GM12878 (cell line): ENCODE data around the gene LRRC26. TPM values are rescaled to one million over a fixed set of nuclear protein-coding genes. Genes with fewer than 3 reads are reported as not detected.

Source experiments
- ATAC-seq: fragments of 200-7000 bp; cut with Tn5 transposase; 3 replicates; pipeline ENCODE4 v1.9.1; 2020; ENCODE audit warnings: mild to moderate bottlenecking, moderate library complexity
- BruUV-seq: library from RNA; stranded (reverse); fragments of 400-500 nt; replicated peaks from 2 replicates; lab custom pipeline; 2021; lab: Mats Ljungman, UMichigan
- CTCF ChIA-PET: fragments of 300-600 bp; sonication (Branson Sonifier 250); formaldehyde crosslinking; extraction: SDS; loops from one replicate; lab custom pipeline; 2021; ENCODE audit warnings: inconsistent platforms; lab: Yijun Ruan, JAX
- POLR2A ChIA-PET: fragments of 350-600 bp; formaldehyde crosslinking; extraction: SDS; loops from one replicate; lab custom pipeline; 2021; ENCODE audit warnings: inconsistent platforms; lab: Charles Lee
- RAD21 ChIA-PET: fragments of 300-600 bp; sonication (Branson Sonifier 250); formaldehyde crosslinking; loops from one replicate; lab custom pipeline; 2023; ENCODE audit warnings: antibody characterized with exemption; ENCODE audit not compliant: unreplicated experiment; lab: Charles Lee
- SMC1A ChIA-PET: fragments of 300-600 bp; sonication (Branson Sonifier 250); formaldehyde crosslinking; loops from one replicate; lab custom pipeline; 2023; ENCODE audit not compliant: unreplicated experiment, uncharacterized antibody; lab: Charles Lee
- DNase-seq: peaks from one replicate; pipeline ENCODE4 v3.0.0-alpha.2; 2011; ENCODE audit warnings: low read depth, low spot score
- FAIRE-seq: peaks from 3 replicates; lab custom pipeline; 2011; peaks lifted over from hg19 to GRCh38; lab: Jason Lieb, UNC
- H2AFZ ChIP-seq: 2 replicates; pipeline ENCODE4 v1.6.0; 2011; ENCODE audit warnings: low read depth, low read length, control low read depth; ENCODE audit not compliant: control insufficient read depth
- H3K27ac ChIP-seq: 2 replicates; pipeline ENCODE4 v1.5.1; 2011; ENCODE audit warnings: control low read depth; ENCODE audit not compliant: control insufficient read depth, insufficient read depth
- H3K27me3 ChIP-seq, 2 experiments: replicated peaks in 1 of 2; 2 replicates each; pipeline versions ENCODE4 v1.6.0 to v1.6.1; 2011; ENCODE audit warnings: low read length in 1 of 2; ENCODE audit not compliant: control insufficient read depth in 2 of 2, insufficient read depth in 2 of 2
- H3K36me3 ChIP-seq, 2 experiments: 2 replicates each; pipeline ENCODE4 v1.5.1; 2011; ENCODE audit warnings: low read length in 1 of 2; ENCODE audit not compliant: control insufficient read depth in 2 of 2, insufficient read depth in 2 of 2
- H3K4me1 ChIP-seq: 2 replicates; pipeline ENCODE4 v1.6.1; 2011; ENCODE audit warnings: mild to moderate bottlenecking, low read length, moderate library complexity, mixed read lengths; ENCODE audit not compliant: control insufficient read depth, insufficient read depth
- H3K4me2 ChIP-seq: 2 replicates; pipeline ENCODE4 v1.6.0; 2011; ENCODE audit warnings: control low read depth; ENCODE audit not compliant: control insufficient read depth, insufficient read depth
- H3K4me3 ChIP-seq: fragments of 200-600 bp; sonication (generic); 2 replicates; pipeline ENCODE4 v1.5.1; 2016
- H3K79me2 ChIP-seq: 2 replicates; pipeline ENCODE4 v1.6.0; 2011; ENCODE audit warnings: low read length; ENCODE audit not compliant: control insufficient read depth, insufficient read depth
- H3K9ac ChIP-seq: 2 replicates; pipeline ENCODE4 v1.8.0; 2011; ENCODE audit warnings: low read length, control low read depth, mixed read lengths; ENCODE audit not compliant: control insufficient read depth, insufficient read depth
- H3K9me3 ChIP-seq: replicated peaks from 3 replicates; pipeline ENCODE4 v1.5.1; 2011; ENCODE audit warnings: mild to moderate bottlenecking, low read length; ENCODE audit not compliant: control insufficient read depth, insufficient read depth
- H4K20me1 ChIP-seq: 2 replicates; pipeline ENCODE4 v1.6.0; 2011; ENCODE audit not compliant: control insufficient read depth, insufficient read depth
- CREM ChIP-seq: IDR thresholded peaks from 2 replicates; pipeline ENCODE4 v1.6.1; 2014; ENCODE audit warnings: antibody characterized with exemption, low read depth
- WGBS: methylation state at CpG from one replicate; pipeline ENCODE4 v1.1.6; 2016; ENCODE audit warnings: low lambda C conversion rate; ENCODE audit not compliant: insufficient replicate concordance, insufficient coverage; ENCODE audit errors: missing lambda C conversion rate; 5-methylcytosine and 5-hydroxymethylcytosine counted together
- in situ Hi-C: fragments of 300-500 bp; cut with MboI; formaldehyde crosslinking; loops from 9 replicates; pipeline ENCODE4 v1.14.3; 2018; ENCODE audit warnings: mixed read lengths
- intact Hi-C: fragments of 100-400 bp; cut with micrococcal nuclease; formaldehyde crosslinking; loops from one replicate; pipeline ENCODE4 v1.14.2; 2022; ENCODE audit not compliant: unreplicated experiment
- polyA plus RNA-seq, 11 experiments: library from polyadenylated mRNA; depleted of rRNA in 4 of 11; unstranded in 6 of 11; stranded (reverse) in 5 of 11; fragments of >200 nt; fragmentation: Nextera tagmentation in 4 of 11; fragmentation: Illumina TruSeq in 1 of 11; extraction: Ambion mirVana in 4 of 11; extraction: Trizol in 1 of 11; gene quantifications; 1 replicate in 1 of 11; 2 replicates in 10 of 11; pipeline versions ENCODE4 v1.2.1 to v1.2.3, GENCODE V29; 2011 to 2016; ENCODE audit warnings: inconsistent platforms in 2 of 11, missing spikeins in 2 of 11, low read depth in 1 of 11
- total RNA-seq, 4 experiments: library from RNA; depleted of rRNA in 3 of 4; stranded (reverse); fragments of >200 nt in 3 of 4; fragmentation: Illumina TruSeq in 1 of 4; extraction: Trizol in 1 of 4; gene quantifications; 2 replicates each; pipeline versions ENCODE4 v1.2.1 to v1.2.3, GENCODE V29; 2013 to 2021
- TF ChIP-seq, protein P1 (sequence below): IDR thresholded peaks from 2 replicates; pipeline ENCODE4 v1.6.1; 2011; ENCODE audit warnings: borderline replicate concordance, low read depth, mild to moderate bottlenecking, moderate library complexity, low read length; ENCODE audit not compliant: insufficient read depth, poor library complexity, severe bottlenecking

LRRC26 gene
- total and polyA plus RNA-seq, 10 of the 15 experiments (the other 5 are each of a cell fraction or from before 2014, with no cell fraction given) = 0.29 to 0.91 (median 0.64) TPM; not detected in 5

DNA sequence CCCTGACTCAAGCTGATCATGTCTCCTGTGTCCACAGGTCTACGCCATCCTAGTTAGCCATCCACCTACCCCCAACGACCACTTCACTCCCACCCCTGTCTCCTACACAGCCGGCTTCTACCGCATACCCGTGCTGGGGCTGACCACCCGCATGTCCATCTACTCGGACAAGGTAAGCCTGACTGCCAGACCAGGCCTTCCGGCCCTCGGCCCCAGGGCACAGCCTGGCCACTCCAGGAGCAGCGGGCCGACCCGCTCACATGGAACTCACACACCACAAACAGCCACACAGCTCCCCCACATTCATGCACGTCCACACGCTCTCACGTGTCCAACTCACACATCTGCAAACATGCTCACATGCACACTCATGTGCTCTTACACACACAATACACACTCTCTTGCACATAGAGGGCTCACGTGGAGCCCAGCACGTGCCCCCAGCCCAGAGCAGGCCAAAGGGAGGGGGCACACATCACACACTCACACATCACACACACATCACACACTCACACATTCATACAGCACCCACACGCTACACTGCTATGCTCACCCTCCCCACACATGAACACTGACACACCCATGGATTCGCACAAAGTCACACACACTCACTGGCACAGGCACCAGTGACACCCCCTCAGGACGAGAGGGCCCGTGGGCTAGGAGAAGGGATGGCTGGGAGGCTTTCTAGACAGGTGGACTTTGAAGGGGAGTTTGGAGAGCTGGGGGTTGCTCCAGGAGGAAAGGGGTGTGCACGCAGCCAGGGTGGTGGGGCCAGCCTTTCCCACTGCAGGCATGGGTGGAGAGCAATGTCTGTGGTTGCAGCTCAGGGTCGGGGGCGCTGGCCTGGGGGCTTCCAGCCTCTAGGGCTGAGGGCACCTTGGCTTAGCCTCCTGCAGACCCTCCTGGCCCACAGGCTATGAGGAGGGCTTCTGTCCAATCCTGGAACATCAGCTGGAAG lies 27.6 kb downstream of the LRRC26 start:
- Histone ChIP-seq H4K20me1 (no peaks in the 10 kb centered on the region), H3K36me3 (no peaks in the 10 kb centered on the region), H3K27ac (no peak overlapping the region), H3K9ac (no peak overlapping the region), H2AFZ (no peak overlapping the region), H3K4me2 (no peak overlapping the region), H3K27me3 (peaks cover 7 to 12% of the 10 kb centered on the region in 2 experiments), H3K4me1 (no peaks in the 10 kb centered on the region), H3K9me3 (no peaks in the 10 kb centered on the region; the same call in 2 of the 3 replicates), H3K4me3 (no peak overlapping the region), H3K79me2 (no peaks in the 10 kb centered on the region)
- ChIA-PET SMC1A (no interaction called here), CTCF (no interaction called here), POLR2A (interaction anchor here (0.6 to 1.0 kb wide), 3 partner anchors 7 to 10 kb away, joined by 3 to 5 read pairs (median 4); no protein-coding TSS in a partner anchor), RAD21 (no interaction called here)
- no TSS peak for BruUV-seq
- in situ Hi-C loops = no loop called here
- DNase-seq (no peak), ATAC-seq (no peak), FAIRE-seq (no peak)
- intact Hi-C loops = no loop called here
- TF ChIP-seq, protein P1, sequence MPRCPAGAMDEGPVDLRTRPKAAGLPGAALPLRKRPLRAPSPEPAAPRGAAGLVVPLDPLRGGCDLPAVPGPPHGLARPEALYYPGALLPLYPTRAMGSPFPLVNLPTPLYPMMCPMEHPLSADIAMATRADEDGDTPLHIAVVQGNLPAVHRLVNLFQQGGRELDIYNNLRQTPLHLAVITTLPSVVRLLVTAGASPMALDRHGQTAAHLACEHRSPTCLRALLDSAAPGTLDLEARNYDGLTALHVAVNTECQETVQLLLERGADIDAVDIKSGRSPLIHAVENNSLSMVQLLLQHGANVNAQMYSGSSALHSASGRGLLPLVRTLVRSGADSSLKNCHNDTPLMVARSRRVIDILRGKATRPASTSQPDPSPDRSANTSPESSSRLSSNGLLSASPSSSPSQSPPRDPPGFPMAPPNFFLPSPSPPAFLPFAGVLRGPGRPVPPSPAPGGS = peak; percentile 56
- TF ChIP-seq CREM = no peak
- 32% methylated on average over 24 of the region's 24 CpGs for WGBS
